ENCODE results near the gene RGS7.

The RGS7 gene

GRCh38 chr1:241212628-241213027 lies 144.4 kb downstream of the RGS7 start:
- no peak for DNase-seq (ENCODE audit: extremely low read depth, low read depth)
- TF ChIP-seq, protein P1, sequence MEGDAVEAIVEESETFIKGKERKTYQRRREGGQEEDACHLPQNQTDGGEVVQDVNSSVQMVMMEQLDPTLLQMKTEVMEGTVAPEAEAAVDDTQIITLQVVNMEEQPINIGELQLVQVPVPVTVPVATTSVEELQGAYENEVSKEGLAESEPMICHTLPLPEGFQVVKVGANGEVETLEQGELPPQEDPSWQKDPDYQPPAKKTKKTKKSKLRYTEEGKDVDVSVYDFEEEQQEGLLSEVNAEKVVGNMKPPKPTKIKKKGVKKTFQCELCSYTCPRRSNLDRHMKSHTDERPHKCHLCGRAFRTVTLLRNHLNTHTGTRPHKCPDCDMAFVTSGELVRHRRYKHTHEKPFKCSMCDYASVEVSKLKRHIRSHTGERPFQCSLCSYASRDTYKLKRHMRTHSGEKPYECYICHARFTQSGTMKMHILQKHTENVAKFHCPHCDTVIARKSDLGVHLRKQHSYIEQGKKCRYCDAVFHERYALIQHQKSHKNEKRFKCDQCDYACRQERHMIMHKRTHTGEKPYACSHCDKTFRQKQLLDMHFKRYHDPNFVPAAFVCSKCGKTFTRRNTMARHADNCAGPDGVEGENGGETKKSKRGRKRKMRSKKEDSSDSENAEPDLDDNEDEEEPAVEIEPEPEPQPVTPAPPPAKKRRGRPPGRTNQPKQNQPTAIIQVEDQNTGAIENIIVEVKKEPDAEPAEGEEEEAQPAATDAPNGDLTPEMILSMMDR (IDR thresholded peaks at IDR 0.05; ENCODE audit: low read depth, low read length, missing control alignments) = no peak
- no peak overlapping the region for H3K4me3 ChIP-seq (replicated peaks; ENCODE audit: low read depth, low read length)

DNA sequence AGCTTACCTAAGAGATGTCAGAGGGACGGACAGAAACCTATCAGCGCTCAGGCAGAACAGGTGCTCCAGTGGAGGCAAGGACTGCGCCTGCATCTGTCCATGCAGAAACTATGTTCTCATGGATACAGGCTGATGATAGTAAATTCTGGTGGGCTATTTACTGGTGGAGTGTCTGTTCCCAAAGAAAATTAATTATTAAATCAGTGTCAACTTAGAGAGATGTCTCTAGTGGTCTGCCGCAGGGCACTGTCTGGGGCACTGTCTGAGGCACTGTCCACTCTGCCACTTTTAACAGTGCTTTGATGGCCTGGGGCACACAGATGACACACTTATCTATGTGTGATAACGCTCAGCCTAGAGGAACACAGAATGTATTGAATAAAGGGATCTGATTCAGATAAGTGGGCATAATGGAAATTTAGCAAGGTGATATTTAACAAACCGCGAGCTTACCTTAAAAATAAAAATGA lies 148.1 kb downstream of the RGS7 start:
- DNase-seq (ENCODE audit: extremely low read depth, low read depth) = no peak

GRCh38 chr1:241203817-241204216 lies 153.2 kb downstream of the RGS7 start:
- TF ChIP-seq, protein P1 (IDR thresholded peaks at IDR 0.05; ENCODE audit: low read depth, low read length, missing control alignments) = no peak
- no peak for DNase-seq (ENCODE audit: extremely low read depth, low read depth)

More for the DNA sequence above, 148.1 kb downstream of the RGS7 start:
- TF ChIP-seq, protein P1 (IDR thresholded peaks at IDR 0.05; ENCODE audit: low read depth, low read length, missing control alignments) = no peak
- no peak overlapping the region for H3K4me3 ChIP-seq (replicated peaks; ENCODE audit: low read depth, low read length)

DNA sequence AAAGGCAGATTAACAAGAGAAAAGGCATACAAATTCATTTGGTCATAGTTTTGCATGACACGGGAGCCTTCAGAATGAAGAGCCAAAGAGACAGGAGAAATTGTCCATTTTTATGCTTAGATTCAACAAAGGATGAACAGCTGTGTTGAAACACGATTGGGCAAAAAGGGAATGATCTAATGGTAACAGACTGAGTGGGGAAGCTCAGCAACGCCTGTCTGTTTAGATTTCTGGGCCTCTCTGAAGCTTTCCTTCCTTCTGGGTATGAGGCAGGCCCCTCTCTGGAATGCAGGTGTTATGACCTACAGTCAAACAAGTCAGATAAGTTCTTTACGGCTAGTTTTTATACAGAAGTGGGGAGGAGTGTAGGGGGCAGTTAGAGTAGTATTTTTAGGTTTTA lies 154.6 kb downstream of the RGS7 start:
- no peak for DNase-seq (ENCODE audit: extremely low read depth, low read depth)
- TF ChIP-seq, protein P1 (IDR thresholded peaks at IDR 0.05; ENCODE audit: low read depth, low read length, missing control alignments) = no peak
- no peak overlapping the region for H3K4me3 ChIP-seq (replicated peaks; ENCODE audit: low read depth, low read length)

More at GRCh38 chr1:241203817-241204216, 153.2 kb downstream of the RGS7 start:
- H3K4me3 ChIP-seq (replicated peaks; ENCODE audit: low read depth, low read length) = no peak overlapping the region

DNA sequence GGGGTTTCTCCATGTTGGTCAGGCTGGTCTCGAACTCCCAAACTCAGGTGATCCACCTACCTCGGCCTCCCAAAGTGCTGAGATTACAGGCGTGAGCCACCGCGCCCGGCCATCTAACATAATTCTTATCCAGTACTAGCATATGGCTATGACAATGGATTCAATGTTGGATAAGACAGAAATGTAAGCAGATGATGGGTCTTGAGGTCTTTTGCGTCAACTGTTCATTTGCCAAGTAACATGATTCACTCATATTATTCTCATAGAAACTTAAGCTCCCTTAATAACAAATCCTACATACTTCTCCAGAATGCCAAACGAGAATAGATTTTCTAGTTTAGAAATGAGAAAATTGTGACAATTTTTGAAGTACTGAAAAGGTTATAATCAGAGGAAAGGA lies 170.3 kb downstream of the RGS7 start:
- no peak for DNase-seq (ENCODE audit: extremely low read depth, low read depth)
- H3K4me3 ChIP-seq (replicated peaks; ENCODE audit: low read depth, low read length) = no peak overlapping the region
- TF ChIP-seq, protein P1 (IDR thresholded peaks at IDR 0.05; ENCODE audit: low read depth, low read length, missing control alignments) = no peak

GRCh38 chr1:241181971-241182370 lies 175.0 kb downstream of the RGS7 start:
- TF ChIP-seq, protein P1 (IDR thresholded peaks at IDR 0.05; ENCODE audit: low read depth, low read length, missing control alignments) = no peak
- H3K4me3 ChIP-seq (replicated peaks; ENCODE audit: low read depth, low read length) = no peak overlapping the region
- DNase-seq (ENCODE audit: extremely low read depth, low read depth) = no peak

DNA sequence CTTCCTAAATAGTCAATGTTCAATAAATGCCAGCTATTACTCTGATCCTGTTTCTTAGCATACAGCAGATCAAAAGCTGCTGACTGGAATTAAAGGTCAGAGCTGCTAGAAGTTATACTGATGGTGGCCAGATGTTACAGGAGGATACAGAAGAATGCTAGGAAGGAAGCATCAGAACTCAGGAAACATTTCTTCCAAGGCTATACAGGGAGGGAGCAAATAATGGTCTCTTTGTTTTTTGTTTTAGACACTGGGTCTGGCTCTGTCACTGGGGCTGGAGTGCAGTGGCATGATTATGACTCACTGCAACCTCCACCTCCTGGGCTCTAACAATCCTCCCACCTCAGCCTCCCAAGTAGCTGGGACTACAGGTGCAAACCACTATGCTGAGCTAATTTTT lies 175.5 kb downstream of the RGS7 start:
- no peak overlapping the region for H3K4me3 ChIP-seq (replicated peaks; ENCODE audit: low read depth, low read length)
- TF ChIP-seq, protein P1 (IDR thresholded peaks at IDR 0.05; ENCODE audit: low read depth, low read length, missing control alignments) = no peak
- no peak for DNase-seq (ENCODE audit: extremely low read depth, low read depth)

Measured in HFF-Myc (cell line).